A549 (cell line): ENCODE data around the gene SLC24A3.

Experiments
- CTCF ChIP-seq: fragments of >200 bp; sonication (Bioruptor Twin); formaldehyde crosslinking; IDR thresholded peaks from 3 replicates; pipeline ENCODE4 v1.5.1; 2016
- POLR2A ChIP-seq: IDR thresholded peaks from 2 replicates; pipeline ENCODE4 v1.6.1; 2012; ENCODE audit warnings: mild to moderate bottlenecking, low read length

- TF ChIP-seq CTCF (no peak), POLR2A (no peak)
Measured at GRCh38 chr20:19734811-19735210, 522.4 kb downstream of the SLC24A3 start.
